HepG2 (cell line): ENCODE data around the gene NUCB1. TPM values are rescaled to one million over a fixed set of nuclear protein-coding genes. Genes with fewer than 3 reads are reported as not detected.

Experiments
- EHMT2 ChIP-seq: fragments of 200-600 bp; sonication (generic); IDR thresholded peaks from 2 replicates; pipeline ENCODE4 v1.7.0; 2017; ENCODE audit warnings: antibody characterized with exemption, low read depth, low read length, borderline replicate concordance
- HMGXB4 ChIP-seq, 2 experiments: sonication (generic) in 1 of 2; formaldehyde crosslinking in 1 of 2; IDR thresholded peaks; 2 replicates each; pipeline versions ENCODE4 v1.4.0 to v1.6.1; 2018 to 2020; ENCODE audit warnings: missing genetic modification reagents in 2 of 2, borderline replicate concordance in 1 of 2, low read depth in 1 of 2, mild to moderate bottlenecking in 1 of 2, missing biosample characterization in 1 of 2
- MAX ChIP-seq: IDR thresholded peaks from 2 replicates; pipeline ENCODE4 v1.6.1; 2012; ENCODE audit warnings: inconsistent platforms
- NFKB2 ChIP-seq: sonication (generic); formaldehyde crosslinking; IDR thresholded peaks from 2 replicates; pipeline ENCODE4 v1.4.0; 2020; ENCODE audit warnings: missing genetic modification reagents, borderline replicate concordance
- NRL ChIP-seq: sonication (generic); formaldehyde crosslinking; IDR thresholded peaks from 2 replicates; pipeline ENCODE4 v1.5.0; 2020; ENCODE audit warnings: missing genetic modification reagents, mild to moderate bottlenecking, moderate library complexity, borderline replicate concordance
- PATZ1 ChIP-seq: sonication (generic); formaldehyde crosslinking; IDR thresholded peaks from 2 replicates; pipeline ENCODE4 v1.4.0; 2020; ENCODE audit warnings: missing genetic modification reagents
- TAF1 ChIP-seq: sonication (generic); formaldehyde crosslinking; IDR thresholded peaks from 2 replicates; pipeline ENCODE4 v1.4.0; 2020; ENCODE audit warnings: missing genetic modification reagents
- ZNF430 ChIP-seq: sonication (generic); formaldehyde crosslinking; IDR thresholded peaks from 2 replicates; pipeline ENCODE4 v1.9.0; 2021; ENCODE audit warnings: mild to moderate bottlenecking, missing genetic modification reagents
- ZNF646 ChIP-seq: sonication (generic); formaldehyde crosslinking; IDR thresholded peaks from 2 replicates; pipeline ENCODE4 v1.9.0; 2021; ENCODE audit warnings: mild to moderate bottlenecking, missing genetic modification reagents
- ZNF687 ChIP-seq: sonication (generic); formaldehyde crosslinking; IDR thresholded peaks from 2 replicates; pipeline ENCODE4 v1.5.1; 2020; ENCODE audit warnings: mild to moderate bottlenecking, missing genetic modification reagents, moderate library complexity
- ZNF788 ChIP-seq: sonication (generic); formaldehyde crosslinking; IDR thresholded peaks from 2 replicates; pipeline ENCODE4 v1.5.0; 2020; ENCODE audit warnings: mild to moderate bottlenecking, missing genetic modification reagents, borderline replicate concordance
- polyA plus RNA-seq, 8 experiments: library from polyadenylated mRNA; depleted of rRNA in 3 of 8; stranded (reverse) in 7 of 8; unstranded in 1 of 8; fragments of >200 nt; fragmentation: Illumina TruSeq in 4 of 8; extraction: Trizol in 4 of 8; gene quantifications; 2 replicates each; pipeline versions ENCODE4 v1.2.1 to v1.2.3, GENCODE V29; 2011 to 2016; ENCODE audit warnings: low read depth in 4 of 8, missing spikeins in 1 of 8, mixed read lengths in 1 of 8; ENCODE audit not compliant: insufficient read depth in 1 of 8
- total RNA-seq, 5 experiments: library from RNA; depleted of rRNA; stranded (reverse); fragments of >200 nt; fragmentation: Illumina TruSeq; extraction: Trizol; gene quantifications; 2 replicates each; pipeline ENCODE4 v1.2.3, GENCODE V29; 2016; ENCODE audit warnings: low read depth in 1 of 5

The NUCB1 gene
- total and polyA plus RNA-seq, 2 of the 13 experiments (the other 11 are each of a cell fraction or from before 2014, with no cell fraction given), result 82.3 to 106 TPM

GRCh38 chr19:48946463-48947257 is 46.5 kb downstream of the NUCB1 start (continued):
- TF ChIP-seq ZNF687 (CRISPR knock-in tag) (peak; percentile 90), ZNF788 (CRISPR knock-in tag) (0 out of 2 replicates have a peak, but pooled peaks have one; percentile 24), EHMT2 (no peak), ZNF430 (CRISPR knock-in tag) (peak; percentile 56; the same call in 1 of the 2 replicates), NFKB2 (CRISPR knock-in tag) (no peak), TAF1 (CRISPR knock-in tag) (peak; percentile 23; the same call in 1 of the 2 replicates), NRL (CRISPR knock-in tag) (peak; percentile 48; the same call in 1 of the 2 replicates), PATZ1 (peak; percentile 16; the same call in 1 of the 2 replicates), MAX (peak; percentile 54; the same call in 1 of the 2 replicates), HMGXB4 (CRISPR knock-in tag; IDR thresholded peaks at IDR 0.05; ENCODE audit: borderline replicate concordance in 1 of 2, low read depth in 1 of 2) (0 out of 4 replicates have a peak, but pooled peaks of 1 of the 2 experiments have one; percentile 27), ZNF646 (no peak)
